Lower leg skin (tissue), 3 donors: ENCODE results near the gene ZRANB1.

ENCODE experiments used
- POLR2A ChIP-seq, 2 donors: fragments of 450-650 bp; IDR thresholded peaks; one replicate each; pipeline ENCODE4 v1.6.1; 2016 to 2017; ENCODE audit warnings: antibody characterized with exemption in 2 of 2, mild to moderate bottlenecking in 1 of 2, moderate library complexity in 1 of 2
- TF ChIP-seq, protein P1 (sequence below), 3 donors: fragments of 450-650 bp; IDR thresholded peaks; one replicate each; pipeline ENCODE4 v1.5.1; 2016; ENCODE audit warnings: antibody characterized with exemption in 3 of 3, mild to moderate bottlenecking in 3 of 3, moderate library complexity in 2 of 3

DNA sequence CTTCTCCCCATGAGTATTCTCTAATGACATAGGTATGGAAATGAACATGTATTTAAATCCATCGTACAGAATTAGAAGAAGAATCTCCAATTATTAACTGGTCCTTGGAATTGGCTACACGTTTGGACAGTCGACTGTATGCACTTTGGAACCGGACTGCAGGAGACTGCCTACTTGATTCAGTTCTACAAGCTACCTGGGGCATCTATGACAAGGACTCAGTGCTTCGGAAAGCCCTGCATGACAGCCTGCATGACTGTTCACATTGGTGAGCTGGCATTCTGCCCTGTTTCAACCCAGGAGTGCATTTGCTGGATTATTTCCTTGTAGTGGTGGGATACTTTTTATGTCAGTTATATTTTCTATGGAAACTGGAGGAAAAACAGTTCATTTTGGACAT lies 32.2 kb downstream of the ZRANB1 start:
- TF ChIP-seq POLR2A (IDR thresholded peaks at IDR 0.05): no peak
- TF ChIP-seq, protein P1, sequence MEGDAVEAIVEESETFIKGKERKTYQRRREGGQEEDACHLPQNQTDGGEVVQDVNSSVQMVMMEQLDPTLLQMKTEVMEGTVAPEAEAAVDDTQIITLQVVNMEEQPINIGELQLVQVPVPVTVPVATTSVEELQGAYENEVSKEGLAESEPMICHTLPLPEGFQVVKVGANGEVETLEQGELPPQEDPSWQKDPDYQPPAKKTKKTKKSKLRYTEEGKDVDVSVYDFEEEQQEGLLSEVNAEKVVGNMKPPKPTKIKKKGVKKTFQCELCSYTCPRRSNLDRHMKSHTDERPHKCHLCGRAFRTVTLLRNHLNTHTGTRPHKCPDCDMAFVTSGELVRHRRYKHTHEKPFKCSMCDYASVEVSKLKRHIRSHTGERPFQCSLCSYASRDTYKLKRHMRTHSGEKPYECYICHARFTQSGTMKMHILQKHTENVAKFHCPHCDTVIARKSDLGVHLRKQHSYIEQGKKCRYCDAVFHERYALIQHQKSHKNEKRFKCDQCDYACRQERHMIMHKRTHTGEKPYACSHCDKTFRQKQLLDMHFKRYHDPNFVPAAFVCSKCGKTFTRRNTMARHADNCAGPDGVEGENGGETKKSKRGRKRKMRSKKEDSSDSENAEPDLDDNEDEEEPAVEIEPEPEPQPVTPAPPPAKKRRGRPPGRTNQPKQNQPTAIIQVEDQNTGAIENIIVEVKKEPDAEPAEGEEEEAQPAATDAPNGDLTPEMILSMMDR (IDR thresholded peaks at IDR 0.05): no peak
